NCI-H345 (cell line): ENCODE data around the gene C1QB.

Source experiments
- DNase-seq: peaks from one replicate; lab custom pipeline; 2025; lab: John Stamatoyannopoulos, UW

The C1QB gene

GRCh38 chr1:22633697-22634463 is 19.2 kb upstream of the C1QB start:
- DNase-seq: no peak

GRCh38 chr1:22635436-22635835 is 17.6 kb upstream of the C1QB start:
- no peak for DNase-seq

- DNase-seq: no peak
Measured at GRCh38 chr1:22636353-22636752, 16.7 kb upstream of the C1QB start, which contains the start of gene C1QA. TSS of gene C1QA (plus strand) at chr1:22636628. CDS start at chr1:22637617, 989 bp downstream.

GRCh38 chr1:22636927-22637326 is 16.1 kb upstream of the C1QB start:
- DNase-seq: peak; percentile 44

GRCh38 chr1:22637907-22638445 is 15.1 kb upstream of the C1QB start:
- no peak for DNase-seq

- no peak for DNase-seq
Measured at GRCh38 chr1:22638476-22639234, 14.4 kb upstream of the C1QB start.

- DNase-seq: no peak
Measured at GRCh38 chr1:22639286-22639685, 13.8 kb upstream of the C1QB start.

- no peak for DNase-seq
Measured at GRCh38 chr1:22641247-22641646, 11.8 kb upstream of the C1QB start.

GRCh38 chr1:22641906-22642636 is 11.0 kb upstream of the C1QB start:
- DNase-seq: peak; percentile 73

GRCh38 chr1:22643381-22643780 is 9.7 kb upstream of the C1QB start, which contains the start of gene C1QC:
TSS of gene C1QC (plus strand) at chr1:22643633. CDS start at chr1:22644024, 391 bp downstream.
- DNase-seq: no peak

GRCh38 chr1:22643928-22644327 is 9.1 kb upstream of the C1QB start:
- DNase-seq: no peak

- DNase-seq: no peak
Measured at GRCh38 chr1:22645931-22646330, 7.1 kb upstream of the C1QB start.

GRCh38 chr1:22646384-22646783 is 6.7 kb upstream of the C1QB start:
- DNase-seq: no peak

- DNase-seq: no peak
Measured at GRCh38 chr1:22650089-22650693, 2.8 kb upstream of the C1QB start.

- no peak for DNase-seq
Measured at GRCh38 chr1:22651941-22652856, 837 bp upstream of the C1QB start.

GRCh38 chr1:22654692-22655091 is 1.7 kb downstream of the C1QB start:
- no peak for DNase-seq

- DNase-seq: no peak
Measured at GRCh38 chr1:22658385-22659163, 5.5 kb downstream of the C1QB start.

- no peak for DNase-seq
Measured at GRCh38 chr1:22660716-22661241, 7.7 kb downstream of the C1QB start.

GRCh38 chr1:22661880-22662279 is 8.8 kb downstream of the C1QB start:
- no peak for DNase-seq

- peak; percentile 13 for DNase-seq
Measured at GRCh38 chr1:22662318-22662717, 9.3 kb downstream of the C1QB start.
